ENCODE data around the gene TAS1R3.
A peak's percentile ranks its signal among the peaks of the same experiment; 100 is the strongest.

The TAS1R3 gene

DNA sequence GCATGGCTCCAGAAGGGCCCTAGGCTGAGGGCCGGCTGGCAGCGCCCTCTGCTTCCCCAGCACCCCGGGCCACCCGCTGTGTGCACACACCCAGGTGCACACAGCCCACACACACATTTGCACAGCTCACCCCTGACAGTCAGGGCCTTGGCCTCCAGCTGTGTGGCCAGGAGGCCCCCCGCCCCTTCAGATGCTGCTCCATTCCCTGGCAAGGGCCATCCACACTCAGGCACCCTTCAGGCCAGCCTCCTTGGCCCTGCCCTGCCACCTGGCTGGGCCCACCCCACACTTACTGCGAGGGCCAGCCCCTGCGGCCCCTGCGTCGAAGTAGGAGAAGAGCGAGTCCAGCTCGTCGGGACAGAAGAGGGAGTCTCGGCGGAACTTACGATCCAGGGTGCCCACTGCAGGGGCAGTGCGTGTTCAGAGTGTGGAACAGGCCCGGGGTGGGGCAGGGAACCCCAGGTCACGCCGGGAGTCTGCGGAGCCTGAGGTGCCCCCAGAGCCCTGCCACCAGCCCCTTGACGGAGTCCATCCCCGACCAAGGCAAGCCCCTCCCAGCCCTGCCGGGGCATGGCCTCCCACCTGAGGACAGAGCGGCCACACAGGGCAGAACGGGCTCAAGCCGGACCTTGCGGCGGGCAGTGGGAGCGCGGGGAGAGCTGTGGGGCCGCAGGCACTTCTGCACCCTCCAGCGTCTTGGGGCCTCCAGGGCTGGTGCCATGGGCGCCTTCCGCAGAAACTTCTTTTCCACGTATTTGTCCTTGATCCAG lies 35.7 kb upstream of the TAS1R3 start:
- DNase-seq: no peak

DNA sequence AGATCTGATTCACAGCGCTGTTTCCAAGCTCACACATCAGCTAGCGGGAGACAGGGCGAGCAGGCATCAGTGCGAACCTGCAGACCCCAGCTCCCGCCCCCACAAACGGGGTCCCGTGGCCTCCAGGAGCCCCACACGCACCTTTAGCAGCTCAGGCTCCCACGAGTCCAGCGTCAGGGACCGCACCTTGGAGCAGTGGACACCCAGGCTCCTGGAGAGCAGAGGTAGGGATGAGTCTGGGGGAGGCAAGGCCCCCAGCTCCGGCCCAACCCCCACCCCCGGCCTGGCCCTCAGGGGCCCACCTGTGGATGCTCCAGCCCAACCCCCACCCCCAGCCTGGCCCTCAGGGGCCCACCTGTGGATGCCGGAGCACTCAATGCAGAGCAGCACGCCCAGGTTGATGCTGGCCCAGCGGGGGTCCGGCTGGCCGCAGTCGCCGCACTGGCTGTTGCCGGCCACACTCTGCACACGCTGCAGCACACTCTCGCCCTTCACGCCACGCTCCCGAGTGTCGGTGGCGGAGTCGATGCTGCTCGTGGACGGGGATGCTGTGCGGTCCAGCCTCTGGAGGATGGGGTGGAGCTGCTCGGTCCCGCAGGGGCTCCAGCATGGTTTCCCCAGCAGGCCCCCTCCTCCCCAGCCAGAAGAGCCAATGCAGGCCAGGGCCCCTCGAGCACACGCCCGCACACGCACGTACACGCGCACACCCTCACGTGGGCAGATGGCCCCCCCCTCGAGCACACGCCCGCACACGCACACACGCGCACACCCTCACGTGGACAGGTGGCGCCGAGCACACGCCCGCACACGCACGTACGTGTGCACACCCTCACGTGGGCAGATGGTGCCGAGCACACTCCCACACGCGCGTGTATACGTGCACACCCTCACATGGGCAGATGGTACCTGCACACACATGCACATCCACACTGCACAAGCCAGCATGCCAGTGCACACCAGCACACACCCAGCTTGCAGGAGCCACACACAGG lies 34.7 kb upstream of the TAS1R3 start:
- DNase-seq: no peak

DNA sequence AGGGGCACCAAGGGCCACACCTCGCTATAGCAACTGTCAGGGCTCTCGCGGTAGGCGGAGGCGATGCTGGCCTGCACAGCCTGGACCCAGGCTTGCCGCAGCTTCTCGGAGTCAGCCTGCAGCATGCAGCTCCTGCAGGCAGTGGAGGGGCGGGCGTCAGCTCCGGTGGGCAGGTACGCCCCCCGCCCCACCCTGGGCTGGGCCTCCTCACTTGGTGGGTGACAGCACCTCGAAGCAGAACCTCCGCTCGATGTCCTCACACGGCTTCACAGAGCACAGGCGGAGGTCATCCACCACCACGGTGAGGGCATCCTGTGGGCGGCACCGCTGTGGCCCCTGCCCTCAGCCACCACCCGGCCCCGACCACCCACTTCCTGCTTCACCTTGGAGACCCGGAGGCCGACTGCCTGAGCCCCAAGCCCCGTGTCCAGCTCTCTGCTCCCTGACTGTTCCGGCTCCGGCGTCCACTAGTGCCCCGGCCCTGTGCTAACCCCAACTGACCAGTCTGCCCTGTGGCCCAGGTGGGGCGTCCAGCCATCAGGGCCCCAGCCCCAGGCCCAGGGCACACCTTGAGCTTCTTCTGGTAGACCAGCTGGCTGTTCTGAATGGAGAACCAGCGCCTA lies 33.2 kb upstream of the TAS1R3 start:
- DNase-seq: no peak

DNA sequence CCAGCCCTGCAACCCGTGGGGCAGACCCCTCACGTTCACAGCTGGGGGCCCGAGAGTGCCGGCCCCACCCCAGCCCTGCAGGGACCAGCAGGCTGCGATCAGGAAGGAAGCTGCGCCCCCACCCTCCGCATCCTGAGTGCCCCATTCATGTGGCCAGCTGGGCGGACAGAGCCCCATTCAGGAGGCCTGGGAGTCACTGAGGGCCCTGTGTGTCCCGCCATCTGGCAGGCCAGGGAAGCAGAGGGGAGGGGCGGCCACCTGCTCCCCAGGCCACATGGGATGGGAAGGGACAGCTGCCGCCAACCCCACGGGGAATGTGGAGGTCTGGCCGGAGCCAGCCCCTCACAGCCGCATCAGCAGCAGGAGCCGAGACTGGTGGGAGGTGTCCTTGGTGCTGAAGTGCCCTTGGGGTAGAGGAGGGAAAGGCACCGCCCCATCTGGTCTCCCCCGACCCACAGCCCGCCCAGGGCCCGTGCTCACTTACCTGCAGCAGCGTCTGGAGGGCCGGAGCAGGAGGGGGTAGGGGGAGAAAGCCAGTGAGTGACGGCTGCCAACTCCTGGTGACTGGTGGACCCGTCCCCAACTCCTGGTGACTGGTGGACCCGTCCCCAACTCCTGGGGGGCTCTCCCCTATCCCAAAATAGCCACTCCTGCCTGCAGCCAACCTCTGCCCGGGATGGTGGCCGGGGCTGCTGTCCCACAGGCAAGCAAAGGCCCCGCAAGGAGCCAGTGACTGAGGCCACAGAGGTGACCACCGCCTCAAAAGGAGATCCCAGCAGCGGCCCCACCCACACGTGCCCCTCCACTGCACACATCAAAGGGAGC lies 32.0 kb upstream of the TAS1R3 start:
- DNase-seq: peak in 1 of 2 experiments; percentile 67

DNA sequence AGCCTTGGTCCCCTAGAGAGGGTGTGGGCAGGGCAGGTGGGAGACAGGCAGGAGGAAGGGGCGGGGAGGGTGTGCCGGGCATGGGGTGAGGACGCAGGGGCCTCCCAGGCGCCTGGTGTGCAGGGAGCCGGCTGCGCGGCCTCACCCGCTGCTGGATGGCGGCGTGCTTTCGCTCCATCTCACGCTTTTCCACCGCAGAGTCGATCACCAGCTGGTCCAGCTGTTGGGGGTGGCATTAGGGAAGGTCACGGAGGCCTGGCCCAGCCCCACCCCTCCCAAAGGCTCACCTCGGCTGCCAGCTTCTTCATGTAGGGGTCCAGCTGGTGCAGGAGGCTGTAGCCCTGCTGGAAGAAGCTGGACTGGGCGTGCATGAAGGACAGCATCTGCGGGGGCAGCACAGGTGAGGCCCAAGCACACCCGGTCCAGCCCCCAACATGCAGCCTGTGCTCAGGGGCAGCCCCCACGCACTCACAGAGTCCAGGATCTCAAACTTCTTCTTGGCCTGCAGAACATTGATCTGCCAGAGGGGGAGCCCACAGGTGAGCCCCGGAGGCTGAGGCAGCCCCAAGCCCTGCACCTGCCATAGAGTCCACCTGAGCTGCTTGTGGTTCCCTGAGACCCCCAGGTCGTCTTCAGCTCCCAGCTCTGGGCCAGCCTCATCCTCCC lies 31.3 kb upstream of the TAS1R3 start:
- no peak for DNase-seq

DNA sequence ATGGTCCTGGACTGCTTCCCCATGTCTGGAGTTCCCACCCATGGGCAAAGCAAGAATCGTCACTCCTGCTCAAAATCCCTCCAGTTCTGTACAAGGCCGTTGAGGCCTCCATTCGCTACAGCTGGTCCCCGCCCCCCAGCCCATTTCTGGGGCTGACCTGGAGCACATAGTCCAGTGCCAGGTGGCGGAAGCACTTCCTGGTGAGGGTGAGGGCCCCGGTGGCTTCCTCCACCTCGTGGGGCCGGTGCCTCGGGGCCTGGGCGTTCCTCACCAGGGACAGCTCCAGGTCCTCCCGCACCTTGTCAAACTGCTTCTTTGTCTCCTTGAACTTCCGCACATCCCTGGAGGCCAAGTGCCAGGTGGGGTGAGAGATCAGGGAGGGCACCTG lies 30.7 kb upstream of the TAS1R3 start:
- DNase-seq: no peak

DNA sequence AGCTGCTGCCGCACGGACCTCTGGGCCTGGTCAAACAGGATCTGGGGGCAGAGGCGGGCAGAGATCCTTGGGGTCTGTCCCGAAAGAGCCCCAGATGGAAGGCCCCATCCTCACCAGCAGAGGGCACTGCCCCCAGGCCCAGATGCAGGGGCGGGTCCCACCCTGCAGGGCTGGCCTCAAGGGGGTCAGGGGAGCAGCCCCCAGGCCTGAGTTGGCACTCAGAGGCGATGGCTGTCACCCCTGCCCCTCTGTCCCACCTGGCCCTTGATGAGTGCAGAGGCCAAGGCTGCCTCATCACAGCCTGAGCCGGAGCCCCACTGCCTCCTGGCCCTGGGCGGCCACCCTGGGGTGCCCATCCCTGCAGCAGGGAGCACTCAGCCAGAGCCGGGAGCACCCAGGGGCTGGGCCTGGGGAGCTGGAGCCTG lies 29.1 kb upstream of the TAS1R3 start:
- DNase-seq: no peak

DNA sequence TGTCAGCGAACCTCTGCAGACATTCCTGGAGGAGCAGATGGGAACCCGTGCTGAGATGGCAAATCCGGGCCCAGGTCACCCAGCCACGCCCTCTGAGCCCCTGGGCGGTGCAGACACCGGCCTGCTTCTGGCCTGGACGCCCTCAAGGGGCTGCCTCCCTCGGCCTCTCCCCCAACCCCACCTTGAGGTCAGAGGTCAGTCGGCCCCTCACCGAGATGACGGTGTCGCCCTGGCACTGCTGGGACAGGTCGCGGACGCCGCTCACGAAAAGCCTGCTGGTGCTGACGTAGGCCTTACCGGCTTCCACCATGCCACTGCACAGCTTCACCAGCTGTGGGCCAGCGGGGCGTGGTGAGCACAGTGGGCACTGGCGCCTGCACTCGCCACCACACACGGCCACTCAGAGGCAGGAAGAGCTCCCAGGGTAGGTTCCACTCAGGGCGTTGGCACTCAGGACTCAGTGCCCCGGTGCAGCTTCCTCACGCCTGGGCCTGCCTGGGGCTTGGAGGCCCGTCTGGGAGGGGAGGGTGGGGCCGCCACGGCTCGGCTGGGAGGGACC lies 28.1 kb upstream of the TAS1R3 start:
- no peak for DNase-seq

DNA sequence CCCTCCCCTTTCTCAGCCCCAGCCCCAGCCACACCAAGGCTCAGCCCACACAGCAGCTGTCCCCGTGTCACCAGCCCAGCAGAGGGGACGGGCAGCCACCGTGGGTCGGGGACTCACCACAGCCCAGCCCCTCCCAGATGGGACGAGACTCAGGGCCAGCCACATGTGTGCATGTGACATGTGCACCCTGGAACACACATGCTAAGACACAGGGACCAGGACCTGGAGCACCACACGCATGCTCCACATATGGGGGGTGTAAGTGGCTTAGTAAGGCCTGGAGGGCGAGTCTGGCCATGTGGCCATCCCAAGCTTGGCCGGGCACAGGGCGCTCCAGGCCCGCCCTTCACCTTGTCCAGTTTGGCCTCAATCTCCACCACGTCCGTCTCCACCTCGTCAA lies 27.3 kb upstream of the TAS1R3 start:
- no peak for DNase-seq

DNA sequence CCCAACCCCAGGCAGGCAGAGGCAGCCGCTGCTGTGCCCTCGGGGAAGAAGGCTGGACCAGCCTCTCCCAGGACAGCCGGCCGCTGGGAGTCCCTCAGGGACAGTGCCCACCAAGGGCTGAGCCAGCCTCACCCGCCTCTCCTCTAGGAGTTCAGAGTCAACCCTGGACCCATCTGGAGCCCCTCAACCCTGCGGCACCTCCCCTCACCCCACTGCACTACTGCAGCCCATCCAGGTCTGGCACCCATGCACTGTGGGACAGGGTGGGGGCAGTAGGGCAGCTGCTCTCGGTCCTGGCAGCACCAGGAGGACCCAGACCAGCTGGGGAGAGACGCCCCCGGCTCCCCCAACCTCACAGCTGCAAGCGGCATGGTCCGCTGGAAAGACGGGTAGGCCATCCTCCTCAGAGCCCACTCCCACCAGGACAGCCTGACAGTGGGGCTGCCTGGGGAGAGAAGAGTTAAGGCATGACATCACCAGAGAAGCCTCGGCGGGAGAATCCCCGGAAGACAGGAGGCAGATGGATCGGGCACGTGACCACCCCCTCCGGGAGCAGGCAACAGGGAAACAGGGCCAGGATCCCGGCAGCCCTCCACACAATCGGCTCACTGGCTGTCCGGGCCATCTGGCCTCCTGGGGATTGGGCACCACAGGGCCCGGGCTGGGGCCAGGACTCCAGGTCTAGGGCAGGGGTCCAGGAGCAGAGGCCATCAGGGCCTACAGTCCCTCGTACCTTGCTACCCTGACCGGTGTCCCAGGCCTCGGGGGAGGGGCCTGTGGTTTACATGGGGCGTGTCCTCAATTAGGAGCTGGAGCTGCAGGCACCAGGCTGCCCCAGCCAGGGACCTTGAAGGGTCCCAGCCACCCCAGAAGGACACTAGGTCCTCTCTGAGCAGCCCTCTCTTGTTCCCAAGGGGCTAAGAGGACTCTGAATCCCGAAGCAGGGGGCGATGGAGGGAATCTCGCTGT lies 26.5 kb upstream of the TAS1R3 start:
- DNase-seq: peak; percentile 84 to 86

DNA sequence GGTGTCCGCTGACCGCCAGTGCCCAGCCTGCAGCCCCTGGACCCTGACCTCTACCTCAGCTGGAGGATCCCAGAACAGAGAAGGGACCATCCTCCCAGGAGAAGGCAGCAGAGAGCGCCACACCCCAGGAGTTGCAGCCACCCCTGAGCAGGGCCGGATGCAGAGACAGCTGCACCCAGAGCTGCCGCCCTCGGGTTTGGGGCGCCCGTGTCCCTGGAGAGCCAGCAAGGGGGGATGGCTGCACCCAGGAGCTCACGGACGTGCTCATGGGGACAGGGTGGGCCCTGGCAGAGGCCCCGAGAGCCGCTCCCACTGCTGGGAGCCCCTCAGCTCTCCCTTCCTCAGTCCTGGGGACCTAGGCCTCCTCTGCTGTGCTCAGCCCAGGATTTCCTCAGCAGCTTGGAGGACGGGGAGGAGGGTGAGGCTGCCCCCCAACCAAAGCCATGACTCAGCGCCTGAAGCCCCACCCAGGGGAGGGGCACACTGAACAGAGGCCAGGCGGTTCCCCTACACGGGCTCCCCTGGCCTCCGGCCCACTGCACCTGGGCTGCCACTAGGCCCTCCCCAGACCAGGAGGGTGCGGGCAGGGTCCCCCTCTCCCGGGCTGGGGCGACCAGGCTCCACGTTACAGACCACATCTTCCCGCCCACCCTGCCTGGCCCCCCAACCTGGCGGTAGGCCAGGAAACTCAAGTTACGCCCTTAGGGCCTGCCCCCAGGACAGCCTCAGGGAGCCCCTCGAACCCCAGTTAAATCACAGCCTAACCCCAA lies 25.6 kb upstream of the TAS1R3 start:
- DNase-seq: peak; percentile 51 to 55

DNA sequence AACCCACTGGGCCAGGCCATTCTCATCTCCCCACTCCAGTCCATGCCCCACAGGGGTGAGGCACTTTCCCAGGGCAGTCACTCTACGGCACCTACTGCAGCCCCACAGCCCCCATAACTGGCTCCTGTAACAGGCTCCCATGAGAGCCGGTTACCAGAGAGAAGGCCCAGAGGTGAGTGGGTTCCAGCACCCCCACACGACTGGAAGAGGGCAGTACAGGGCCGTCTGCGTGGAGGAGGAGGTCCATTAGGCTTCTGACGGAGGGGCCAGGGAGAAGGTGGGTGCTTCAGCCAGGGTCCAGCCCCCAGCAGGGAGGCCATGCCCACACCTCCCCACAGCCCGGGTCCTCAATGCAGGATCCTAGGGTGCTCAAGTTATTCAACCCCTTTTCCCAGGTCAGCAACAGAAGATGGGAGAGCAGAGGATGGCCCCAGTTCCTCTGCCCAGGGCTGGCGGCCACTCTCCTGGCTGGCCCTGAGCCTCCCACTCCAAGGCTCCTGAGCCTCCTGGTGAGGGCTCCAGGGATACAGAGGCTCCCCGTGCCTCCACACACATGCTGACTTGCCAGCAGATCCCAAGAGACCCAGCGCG lies 24.9 kb upstream of the TAS1R3 start:
- no peak for DNase-seq

DNA sequence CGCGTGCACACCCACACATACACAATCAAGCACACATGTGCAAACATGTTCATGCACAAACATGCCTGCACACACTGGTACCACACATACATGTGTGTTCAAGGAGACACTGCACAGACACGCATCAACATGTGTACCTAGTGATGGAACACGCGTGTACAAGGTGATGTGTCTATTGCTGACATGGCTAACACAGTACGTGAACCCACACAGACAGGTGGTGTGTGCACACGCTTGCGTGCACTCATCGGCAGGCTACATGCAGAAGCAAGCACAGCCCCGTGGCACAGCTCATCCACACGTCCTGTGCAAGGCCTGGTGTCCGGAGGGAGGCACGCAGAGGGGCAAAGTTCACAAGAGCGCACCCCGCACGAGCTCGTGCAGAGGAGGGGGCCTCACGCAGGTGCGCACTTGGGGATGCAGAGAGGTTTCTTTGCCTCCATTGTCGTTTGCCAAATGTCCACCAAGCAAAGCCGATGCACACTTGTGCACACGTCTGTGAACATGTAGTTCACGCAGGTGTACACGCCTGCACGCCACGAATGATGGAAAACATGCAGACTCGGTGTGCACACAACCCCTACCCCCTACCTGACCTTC lies 24.3 kb upstream of the TAS1R3 start:
- no peak for DNase-seq

DNA sequence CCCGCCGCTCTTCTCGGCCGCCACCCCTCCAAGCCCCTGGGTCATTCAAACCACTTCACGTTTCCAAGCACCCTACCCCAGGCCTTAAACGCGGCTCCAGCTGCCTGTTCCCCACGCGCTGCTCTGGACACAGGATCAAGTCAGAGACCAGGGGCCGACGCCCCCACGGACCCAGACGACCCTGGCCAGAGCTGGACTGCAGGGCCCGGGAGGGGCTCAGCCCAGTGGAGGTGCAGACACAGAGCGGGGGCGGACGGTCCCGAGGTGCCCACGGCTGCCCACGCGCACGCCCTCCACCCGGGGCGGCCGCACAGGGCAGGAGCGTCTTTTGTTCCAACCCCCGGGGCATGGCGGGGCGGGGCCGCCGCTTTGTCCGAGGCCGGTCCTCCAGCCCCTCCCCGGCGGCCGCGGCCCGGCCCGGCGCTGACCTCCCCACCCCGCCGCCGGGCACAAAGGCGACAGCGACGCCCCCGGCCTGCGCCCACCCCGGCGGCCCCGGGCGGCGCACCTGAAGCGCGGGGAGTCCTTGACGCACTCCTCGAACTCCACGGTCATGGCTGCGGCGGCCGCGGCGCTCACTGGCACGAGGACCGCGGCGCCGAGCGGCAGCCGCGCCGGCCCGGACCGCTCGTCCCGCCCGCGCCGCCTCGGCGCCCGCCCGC lies 23.7 kb upstream of the TAS1R3 start:
- no peak for DNase-seq

DNA sequence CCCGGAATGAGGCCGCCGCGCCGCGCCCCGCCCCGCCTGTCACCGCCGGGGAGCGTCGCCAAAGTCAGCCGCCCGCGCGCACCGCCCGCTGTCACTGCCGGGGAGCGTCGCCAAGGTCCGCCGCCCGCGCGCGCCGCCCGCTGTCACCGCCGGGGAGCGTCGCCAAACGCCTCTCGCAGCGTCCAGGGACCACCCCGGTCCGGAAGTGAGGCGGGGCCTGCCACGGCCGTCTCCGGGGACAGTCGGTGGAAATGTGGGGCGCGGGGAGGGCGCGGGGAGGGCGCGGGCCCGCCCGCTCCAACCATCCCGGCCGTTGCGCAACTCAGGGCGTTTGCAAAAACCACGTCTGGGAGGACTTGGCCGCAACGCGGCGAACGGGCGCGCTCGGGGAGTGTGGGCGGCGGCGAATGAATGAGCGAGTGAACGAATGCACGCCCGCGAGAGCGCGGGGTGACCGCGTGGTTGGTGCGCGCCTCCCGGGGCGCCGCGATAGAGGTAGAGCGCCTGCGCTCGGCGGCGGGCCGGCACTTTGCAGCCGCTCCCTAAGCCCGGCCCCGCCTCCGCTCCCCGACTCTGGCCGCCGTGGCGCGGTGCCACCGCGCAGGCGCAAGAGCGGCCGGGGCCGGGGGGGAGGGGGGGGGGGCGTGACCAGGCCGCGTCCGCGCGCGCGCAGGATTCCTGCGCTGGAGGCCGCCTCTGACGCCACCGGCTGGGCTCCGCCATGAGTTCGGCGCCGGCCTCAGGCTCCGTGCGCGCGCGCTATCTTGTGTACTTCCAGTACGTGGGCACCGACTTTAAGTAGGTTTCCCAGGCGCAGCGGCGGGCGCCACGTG lies 22.9 kb upstream of the TAS1R3 start, which contains the start of the genes ACAP3 and PUSL1:
Gene ACAP3 (minus strand): TSS at position 8 of the 833 bp plus-strand sequence. CDS start 115 bp downstream, outside the sequence.
Gene PUSL1 (plus strand): TSS at position 675 of the 833 bp plus-strand sequence. CDS start 47 bp downstream, at position 722.
- peak; percentile 74 to 87 for DNase-seq

DNA sequence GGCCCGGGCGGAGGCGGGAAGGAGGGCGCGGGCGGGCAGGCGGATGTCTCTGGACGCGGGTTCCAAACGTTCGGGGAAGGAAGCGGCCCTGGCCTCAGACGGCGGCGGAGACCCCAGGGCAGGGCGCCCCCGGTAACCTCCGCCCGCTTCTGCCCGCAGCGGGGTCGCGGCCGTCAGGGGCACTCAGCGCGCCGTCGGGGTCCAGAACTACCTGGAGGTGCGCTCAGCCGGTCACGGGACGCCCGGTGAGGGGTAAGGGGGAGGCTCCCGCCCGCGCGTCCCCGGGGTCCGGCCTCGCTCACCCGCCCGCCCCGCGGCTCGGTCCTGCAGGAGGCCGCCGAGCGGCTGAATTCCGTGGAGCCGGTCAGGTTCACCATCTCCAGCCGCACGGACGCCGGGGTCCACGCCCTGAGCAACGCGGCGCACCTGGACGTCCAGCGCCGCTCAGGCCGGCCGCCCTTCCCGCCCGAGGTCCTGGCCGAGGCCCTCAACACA lies 22.3 kb upstream of the TAS1R3 start:
- DNase-seq: no peak
